Activated CD8-positive, alpha-beta memory T cell treated with anti-CD3 and anti-CD28 coated beads for 4 hours (primary cell): ENCODE measurements around the gene GPR158.

Source experiments
- DNase-seq, 2 donors: peaks; one replicate each; pipeline ENCODE4 v3.0.0-alpha.2; 2020; ENCODE audit warnings: low read depth in 2 of 2

Gene GPR158

DNA sequence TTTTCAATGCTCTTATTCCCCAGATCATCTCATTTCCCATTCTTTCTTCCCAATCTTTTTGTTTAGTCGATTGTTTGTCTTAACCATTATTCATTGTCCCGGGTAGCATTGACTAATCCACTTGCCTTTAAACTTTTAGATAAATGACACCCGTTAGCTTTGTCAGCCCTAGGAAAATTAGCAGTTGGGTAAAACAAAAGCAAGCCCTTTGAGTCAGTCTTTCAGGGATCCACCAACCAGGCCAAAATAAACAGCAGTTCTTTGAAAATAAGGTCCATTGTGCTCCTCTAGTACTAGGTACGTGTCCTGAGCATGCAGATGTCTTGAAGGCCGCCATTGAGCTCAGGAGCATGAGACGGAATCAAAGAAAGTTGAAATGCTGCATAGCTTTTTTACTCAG lies 389.6 kb downstream of the GPR158 start:
- DNase-seq: no peak

DNA sequence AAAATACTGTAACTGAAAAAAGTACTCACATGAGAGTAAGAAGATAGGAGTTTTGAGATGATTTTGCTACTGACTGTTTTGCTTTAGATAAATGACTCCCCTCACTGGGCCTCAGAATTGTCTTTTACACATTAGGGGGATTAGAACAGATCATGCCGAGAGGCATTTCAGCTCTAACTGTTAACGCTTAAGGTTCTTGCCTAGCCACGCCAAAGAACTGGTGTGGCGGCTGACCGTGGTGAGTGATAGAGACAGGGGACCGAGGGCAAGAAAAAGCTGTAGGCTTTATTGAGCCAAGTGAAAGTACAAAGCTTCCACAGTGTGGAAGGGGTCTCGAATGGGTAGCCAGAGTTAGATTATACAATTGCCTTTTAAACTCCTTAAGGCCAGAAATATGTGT lies 390.8 kb downstream of the GPR158 start:
- DNase-seq: no peak

DNA sequence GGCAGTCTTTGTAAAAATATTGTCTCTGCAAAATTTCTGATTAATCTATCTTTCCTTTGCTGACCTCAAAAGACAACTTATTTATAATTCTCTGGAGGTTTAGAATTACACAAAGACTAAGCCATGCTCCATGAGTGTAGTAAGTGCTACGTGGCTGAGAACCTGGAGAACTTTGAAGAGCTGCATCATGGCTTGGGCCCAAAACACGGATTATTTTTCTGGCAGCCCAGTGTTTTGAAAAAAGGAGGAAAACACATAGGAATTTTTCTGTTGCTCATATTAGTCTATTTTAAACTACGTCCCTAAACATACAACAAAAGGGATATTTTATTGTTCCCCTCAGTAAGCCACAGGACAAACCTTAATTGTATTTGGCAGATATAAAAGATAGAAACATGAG lies 398.5 kb downstream of the GPR158 start:
- DNase-seq: no peak

DNA sequence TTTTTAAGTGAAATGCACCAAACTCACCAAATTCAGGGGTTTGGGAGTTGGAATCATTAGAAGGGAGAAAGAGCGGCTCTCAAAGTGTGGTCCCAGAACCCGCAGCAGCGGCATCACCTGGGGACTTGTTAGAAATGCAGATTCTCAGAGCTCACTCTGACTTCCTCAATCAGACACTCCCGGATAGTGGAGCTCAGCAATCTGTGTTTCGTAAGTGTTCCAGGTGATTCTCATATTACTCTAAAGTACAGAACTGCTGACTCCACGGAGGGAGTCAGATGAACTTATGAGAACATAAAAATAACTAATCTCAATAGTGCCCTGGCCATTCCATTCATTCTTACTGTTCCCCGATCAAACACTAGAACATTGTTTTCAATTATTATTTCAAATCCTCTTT lies 400.5 kb downstream of the GPR158 start:
- DNase-seq: no peak

DNA sequence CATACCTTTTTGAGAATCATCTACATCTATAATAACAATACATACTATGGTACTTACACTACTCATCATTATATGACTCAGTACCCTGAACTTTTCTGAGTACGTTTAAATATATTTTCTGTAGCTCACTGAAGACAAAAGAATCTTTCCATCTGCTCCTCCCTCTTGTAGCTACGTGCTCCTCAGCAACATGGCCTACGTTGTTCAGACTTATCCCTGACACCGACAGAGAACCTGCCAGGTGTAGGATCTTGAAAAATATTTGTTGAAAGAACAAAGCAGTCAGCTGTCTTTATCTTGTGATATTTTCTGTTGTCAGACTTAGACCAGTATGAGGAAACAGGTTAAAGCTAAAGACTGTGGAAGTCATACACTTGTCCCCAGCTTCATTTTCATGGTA lies 403.3 kb downstream of the GPR158 start:
- no peak for DNase-seq

GRCh38 chr10:25582961-25583360 lies 408.2 kb downstream of the GPR158 start:
- no peak for DNase-seq

DNA sequence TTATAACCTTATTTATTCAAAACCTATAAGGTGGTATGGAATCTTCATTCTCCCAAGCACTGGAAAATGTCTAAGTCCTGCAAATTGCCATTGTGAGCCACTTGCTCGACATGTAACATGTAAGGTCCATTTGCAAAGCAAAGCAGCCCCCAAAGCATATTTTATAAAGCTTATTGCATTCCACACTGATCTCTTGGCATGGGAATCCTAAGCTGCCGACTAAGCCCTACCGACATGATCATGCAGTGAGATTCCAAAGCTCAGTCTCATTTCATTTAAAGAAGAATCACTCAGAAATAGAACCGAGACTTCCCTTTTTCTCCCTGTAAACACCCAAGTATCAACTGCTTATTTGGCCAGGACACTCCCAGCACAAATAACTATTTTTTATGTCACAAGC lies 425.9 kb downstream of the GPR158 start:
- no peak for DNase-seq

DNA sequence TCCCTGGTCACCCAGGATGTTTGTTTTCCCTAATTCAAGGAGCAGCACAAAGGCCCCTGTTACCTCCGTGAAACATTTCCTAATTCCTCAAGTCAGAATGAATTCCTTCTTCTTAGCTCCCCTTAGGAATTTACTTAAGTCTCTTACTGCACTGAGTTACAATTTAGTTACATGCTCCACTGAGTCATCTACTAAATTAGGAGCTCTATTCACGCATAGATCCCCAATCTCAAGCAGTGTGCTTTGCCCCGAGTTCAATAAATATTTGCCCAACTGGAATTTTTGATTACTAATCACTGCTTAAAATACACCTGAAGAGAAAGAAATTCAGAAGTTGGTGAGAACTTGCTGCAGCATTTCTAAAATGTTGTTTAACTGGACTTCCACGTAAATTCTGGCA lies 429.8 kb downstream of the GPR158 start:
- DNase-seq: no peak

DNA sequence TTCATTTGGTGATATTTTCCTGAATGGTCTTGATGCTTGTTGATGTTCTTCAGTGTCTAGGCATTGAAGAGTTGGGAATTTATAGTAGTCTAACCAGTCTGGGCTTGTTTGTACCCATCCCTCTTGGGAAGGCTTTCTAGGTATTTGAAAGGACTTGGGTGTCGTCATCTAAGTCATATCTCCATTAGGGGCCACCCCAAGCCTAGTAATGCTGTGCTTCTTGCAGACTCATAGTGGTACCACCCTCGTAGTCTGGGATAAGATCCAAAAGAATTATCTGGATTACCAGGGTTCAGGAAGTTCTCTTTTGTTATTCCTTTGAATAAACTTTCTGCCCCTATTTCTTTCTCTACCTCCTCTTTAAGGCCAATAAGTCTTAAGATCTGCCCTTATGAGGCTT lies 439.9 kb downstream of the GPR158 start:
- DNase-seq: no peak

DNA sequence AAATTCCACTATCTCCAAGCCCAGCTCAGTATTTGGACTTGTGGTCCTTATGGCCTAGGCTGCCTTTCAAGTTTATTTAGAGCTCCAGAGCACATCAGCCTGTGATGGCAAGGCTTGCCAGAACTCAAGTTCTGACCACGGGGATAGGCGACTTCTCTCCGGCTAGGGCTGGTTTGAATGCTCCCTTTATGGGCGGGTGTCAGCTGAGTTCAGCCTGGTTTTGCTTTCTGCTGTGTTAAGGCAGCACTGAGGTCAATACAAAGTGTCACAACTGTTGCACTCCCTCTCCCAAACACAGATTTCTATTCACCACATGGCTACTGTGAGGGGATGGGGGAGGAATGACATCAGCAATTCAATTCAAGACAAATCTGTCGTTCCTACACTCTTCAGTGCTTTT lies 441.1 kb downstream of the GPR158 start:
- DNase-seq: no peak

- DNase-seq: no peak
Observed at GRCh38 chr10:25616903-25617592, 442.2 kb downstream of the GPR158 start.

GRCh38 chr10:25627606-25628005 lies 452.8 kb downstream of the GPR158 start:
- DNase-seq: no peak

GRCh38 chr10:25629333-25629732 lies 454.5 kb downstream of the GPR158 start:
- no peak for DNase-seq

DNA sequence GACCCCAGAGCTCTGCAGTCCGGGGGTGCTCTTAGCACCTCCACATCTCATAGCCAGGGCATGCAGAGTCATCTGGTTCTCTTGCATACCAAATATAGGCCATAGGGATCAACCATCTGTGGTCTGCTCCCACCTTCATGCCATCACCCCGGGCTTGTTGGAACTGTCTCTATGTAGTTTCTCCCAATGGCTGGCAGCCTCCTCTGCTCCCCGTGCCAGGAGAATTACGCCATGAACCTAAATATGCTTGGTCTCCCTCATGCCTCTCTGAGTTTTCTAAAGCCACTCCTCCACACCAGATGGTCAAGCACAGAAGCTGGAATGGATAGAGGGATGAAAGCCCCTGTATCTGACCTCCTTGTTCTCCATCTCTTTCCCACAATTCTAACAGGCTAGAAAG lies 456.7 kb downstream of the GPR158 start:
- no peak for DNase-seq

- no peak for DNase-seq
Observed at GRCh38 chr10:25632802-25633201, 458.0 kb downstream of the GPR158 start.

GRCh38 chr10:25633542-25633941 lies 458.7 kb downstream of the GPR158 start:
- no peak for DNase-seq

- DNase-seq: no peak
Observed at GRCh38 chr10:25639646-25640045, 464.8 kb downstream of the GPR158 start.

DNA sequence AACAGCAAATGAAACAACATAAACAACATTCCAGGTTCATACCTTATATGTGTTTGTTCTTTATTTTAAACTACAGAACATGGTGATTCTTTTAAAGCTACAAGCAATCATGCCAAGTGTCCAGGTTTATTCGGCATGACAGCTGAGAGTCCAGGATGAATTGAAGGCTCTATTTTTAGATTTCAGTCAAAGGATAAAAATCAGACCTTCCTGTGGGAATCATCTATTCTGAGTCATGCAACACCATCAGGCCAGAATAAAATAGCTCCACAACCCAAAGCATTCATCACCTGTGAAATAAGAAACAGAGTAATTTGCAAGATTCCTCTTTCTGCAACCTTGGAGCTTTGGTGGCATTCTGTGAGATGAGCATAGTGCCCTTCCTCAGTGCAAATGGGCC lies 466.8 kb downstream of the GPR158 start:
- DNase-seq: no peak

DNA sequence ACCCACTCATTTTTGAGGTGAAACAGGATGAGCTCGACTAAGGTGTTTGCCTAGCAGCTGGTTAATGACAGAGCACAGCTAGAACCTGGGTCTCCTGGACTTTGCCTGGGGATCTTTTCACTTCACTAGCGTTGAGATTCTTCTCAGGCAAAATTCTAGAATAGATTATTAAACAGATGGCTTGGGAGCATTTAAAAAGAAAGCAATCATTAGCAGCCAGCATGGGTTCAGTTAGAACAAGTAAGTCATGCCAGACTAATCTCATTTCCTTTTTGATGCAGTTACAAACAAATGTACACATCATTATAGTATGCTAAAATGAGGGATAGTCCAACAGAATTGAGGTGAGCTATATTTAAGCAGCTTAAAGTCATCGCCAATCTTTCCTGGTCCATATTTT lies 467.9 kb downstream of the GPR158 start:
- no peak for DNase-seq

GRCh38 chr10:25646371-25646770 lies 471.6 kb downstream of the GPR158 start:
- no peak for DNase-seq

GRCh38 chr10:25651534-25651933 lies 476.7 kb downstream of the GPR158 start:
- no peak for DNase-seq
